GM19468 (cell line): ENCODE data around the gene RPL37A.
"Not testable (repeated sequence)": the region's sequence is repeated elsewhere in the genome, so short reads cannot be mapped to it uniquely, and the experiment has no call there.

ENCODE experiments used
- ATAC-seq: cut with Tn5 transposase; IDR thresholded peaks from one replicate; pipeline ENCODE4 v1.9.1; 2021; ENCODE audit warnings: mild to moderate bottlenecking, moderate library complexity, moderate number of reproducible peaks; ENCODE audit not compliant: unreplicated experiment; ENCODE audit errors: extremely low read depth

RPL37A gene

DNA sequence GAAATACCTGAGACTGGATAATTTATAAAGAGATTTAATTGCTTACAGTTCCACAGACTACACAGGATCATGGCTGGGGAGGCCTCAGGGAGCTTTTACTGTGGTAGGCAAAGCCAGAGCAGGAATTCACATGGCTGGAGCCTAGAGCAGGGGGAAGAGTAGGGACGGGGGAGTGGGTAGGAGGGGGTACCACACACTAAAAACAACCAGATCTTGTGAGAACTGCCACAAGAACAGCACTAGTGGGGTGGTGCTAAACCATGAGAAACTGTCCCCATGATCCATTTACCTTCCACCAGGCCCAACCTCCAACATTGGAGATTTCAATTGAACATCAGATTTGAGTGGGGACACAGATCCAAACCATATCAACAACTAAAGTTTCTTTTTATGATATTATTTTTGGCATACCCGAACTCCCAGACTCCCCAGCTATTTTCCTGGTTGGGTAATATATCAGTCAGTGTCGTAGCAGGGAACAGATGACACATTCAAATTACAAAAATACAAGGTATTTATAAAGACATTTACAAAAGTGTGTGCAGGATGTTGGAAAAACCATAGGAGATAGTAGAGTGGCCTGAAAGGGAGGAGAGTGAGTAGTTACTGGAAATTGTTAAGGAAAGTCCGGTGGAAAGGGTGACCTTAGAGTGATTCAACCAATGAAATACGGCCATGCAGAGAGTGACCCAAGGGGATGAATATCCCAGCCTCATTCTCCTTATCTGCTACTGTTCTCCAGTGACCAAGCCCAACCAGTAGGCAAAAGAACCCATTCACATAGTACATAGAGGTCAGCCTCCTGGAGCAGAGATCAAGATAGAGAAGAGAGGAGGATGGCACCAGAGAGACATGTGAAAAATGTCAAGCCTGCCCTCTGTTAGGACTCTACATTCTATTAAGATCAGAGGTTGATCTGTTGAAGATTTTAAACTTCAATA, 8.8 kb downstream of the RPL37A start:
- ATAC-seq: no peak

- no peak for ATAC-seq
These were observed 9.6 kb downstream of the RPL37A start for GRCh38 chr2:216508229-216508628.

- ATAC-seq: no peak
These were observed 18.2 kb downstream of the RPL37A start for GRCh38 chr2:216516730-216517350.

- no peak for ATAC-seq
These were observed 19.0 kb downstream of the RPL37A start for GRCh38 chr2:216517447-216518225.

DNA sequence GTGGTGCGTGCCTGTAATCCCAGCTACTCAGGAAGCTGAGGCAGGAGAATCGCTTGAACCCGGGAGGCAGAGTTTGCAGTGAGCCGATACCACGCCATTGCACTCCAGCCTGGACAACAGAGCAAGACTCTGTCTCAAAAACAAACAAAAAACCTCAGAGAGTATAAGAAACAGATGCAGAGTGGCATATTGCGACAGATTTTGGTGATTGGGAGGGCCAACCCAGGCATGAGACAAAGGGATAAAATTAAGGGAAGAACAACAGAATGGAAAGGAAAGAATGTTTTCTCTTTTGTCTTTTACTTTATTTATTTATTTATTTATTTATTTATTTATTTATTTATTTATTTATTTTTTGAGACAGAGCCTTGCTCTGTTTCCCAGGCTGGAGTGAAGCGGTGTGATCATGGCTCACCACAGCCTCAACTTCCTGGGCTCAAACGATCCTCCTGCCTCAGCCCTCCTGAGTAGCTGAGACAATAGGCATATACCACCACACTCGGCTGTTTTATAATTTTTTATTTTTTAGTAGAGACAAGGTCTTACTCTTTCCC, 20.0 kb downstream of the RPL37A start:
- ATAC-seq: not testable (repeated sequence)

DNA sequence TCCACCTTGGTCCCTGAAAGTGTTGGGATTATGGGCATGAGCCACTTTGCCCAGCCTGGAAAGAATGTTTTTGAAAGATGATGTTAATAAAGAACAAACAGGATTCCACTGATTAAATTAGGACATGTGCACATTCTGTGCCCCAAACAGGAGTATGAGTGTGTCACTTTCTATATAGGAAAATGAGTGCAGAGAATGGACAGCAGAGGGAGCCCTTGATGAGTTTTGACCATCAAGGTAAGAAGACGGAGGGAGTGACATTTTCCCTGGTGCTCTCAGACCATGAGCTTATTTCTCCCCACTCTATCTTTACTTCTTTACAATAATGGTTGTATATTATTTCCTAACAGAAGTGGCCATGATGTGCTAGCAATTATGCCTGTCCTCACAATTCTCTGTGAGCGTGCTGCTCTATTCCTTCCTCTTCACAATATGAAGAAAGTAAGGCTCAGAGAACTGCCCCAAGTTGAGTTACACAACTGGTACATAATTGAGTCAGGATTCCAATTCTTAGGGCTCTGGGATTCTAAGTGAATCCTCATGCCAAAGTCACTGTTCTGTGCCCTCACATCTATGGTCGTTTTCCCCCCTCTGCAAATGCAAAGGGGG, 20.6 kb downstream of the RPL37A start:
- peak; percentile 40 for ATAC-seq

DNA sequence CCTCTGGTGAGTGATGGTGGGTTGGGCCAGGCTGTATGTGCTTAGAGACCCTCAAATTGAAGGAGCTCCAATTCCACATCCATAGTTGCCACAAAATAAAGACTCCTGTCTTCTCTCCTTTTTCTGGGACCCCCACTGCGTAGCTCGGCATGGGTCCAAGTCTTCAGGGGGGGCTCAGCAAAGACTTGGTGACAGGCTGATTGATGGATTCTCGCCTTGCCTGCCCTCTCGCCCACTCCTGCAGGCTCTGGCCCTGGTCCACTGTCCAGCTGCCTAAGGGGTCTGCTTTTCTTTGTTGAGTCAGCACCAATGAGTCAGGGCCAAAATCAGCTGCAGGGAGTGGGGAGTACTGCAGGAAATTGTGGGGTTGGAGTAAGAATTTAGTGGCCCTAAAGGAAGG, 21.5 kb downstream of the RPL37A start:
- no peak for ATAC-seq

DNA sequence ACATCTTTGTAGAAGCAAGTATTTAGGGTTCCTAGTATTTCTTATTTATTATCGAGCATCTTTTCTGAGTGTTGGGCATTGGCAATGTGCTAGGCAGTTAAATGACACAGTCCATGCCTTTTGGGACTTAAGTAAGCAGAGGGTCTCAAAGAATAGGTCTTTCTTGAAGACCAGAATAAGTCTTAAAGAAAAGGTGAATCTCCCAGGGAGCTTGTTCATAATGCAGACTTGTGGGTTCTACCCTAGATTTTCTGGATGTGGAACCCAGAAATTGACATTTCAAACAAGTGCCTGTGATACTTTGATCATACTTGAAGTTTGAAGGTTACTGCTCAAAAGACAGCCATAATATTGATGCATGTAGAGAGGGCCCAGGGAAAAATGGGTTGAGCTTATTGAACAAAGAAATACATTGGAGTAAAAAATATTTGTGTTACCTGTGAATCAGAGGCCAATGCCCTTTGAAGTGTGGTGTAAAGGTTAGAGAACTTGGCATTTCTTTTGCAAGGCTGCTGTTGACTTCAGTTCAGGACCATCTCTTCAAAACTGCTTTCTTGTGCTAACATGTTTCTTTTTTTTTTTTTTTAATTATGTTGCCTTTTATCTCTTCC, 24.4 kb downstream of the RPL37A start:
- ATAC-seq: no peak

DNA sequence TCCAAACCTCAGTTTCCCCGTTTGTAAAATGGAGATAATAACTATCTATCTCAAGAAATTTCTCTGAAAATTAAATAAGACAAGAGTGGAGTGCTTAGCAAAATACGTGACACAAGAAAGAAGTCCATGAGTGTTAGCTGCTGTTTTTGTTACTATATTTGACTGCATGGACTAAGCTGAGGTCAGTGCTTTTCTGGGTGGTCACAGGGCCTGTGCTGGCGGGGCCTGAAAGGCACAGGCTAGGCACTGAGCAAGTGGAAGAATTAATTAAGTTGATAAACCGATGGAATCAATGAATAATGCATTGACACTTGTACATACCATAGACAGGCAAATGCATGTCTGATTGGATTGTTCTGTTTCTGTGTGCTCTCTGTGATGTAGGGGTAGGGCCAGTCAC, 27.3 kb downstream of the RPL37A start:
- ATAC-seq: no peak

DNA sequence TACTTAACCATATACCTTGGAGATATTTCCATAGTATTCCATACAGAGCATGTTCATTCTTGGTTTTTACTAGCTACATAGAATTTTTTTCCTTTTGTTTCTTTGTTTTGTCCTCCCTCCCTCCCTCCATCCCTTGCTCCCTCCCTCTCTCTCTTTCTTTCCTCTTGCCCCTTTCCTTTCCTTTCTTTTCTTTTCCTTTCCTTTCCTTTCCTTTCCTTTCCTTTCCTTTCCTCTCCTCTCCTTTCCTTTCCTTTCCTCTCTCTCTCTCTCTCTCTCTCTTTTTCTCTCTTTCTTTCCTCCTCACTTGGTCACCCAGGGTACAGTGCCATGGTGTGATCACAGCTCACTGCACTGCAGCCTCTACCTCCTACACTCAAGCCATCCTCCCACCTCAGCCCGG, 28.3 kb downstream of the RPL37A start:
- no peak for ATAC-seq

DNA sequence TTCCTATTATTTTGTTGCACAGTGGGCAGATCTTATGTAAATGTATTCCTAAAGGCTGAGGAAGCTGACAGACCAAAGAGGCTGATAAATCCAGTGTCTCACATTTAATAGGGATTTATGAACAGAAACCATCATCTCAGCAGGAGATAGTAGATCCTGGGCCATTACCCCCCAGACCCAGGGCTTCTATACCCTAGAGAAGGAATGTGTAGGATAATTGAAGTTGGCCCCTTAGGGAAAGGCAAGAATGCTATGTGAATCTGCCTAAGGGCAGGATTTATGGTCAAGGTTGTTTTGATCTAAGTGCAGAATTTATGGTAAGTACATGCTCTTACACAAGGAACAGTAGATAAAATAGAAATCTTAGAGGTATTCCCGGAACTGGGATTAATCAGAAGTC, 29.0 kb downstream of the RPL37A start:
- ATAC-seq: no peak

GRCh38 chr2:216532562-216532961, 33.9 kb downstream of the RPL37A start:
- ATAC-seq: no peak

GRCh38 chr2:216533609-216534008, 35.0 kb downstream of the RPL37A start:
- ATAC-seq: no peak

- no peak for ATAC-seq
These were observed 36.2 kb downstream of the RPL37A start for GRCh38 chr2:216534809-216535208.

DNA sequence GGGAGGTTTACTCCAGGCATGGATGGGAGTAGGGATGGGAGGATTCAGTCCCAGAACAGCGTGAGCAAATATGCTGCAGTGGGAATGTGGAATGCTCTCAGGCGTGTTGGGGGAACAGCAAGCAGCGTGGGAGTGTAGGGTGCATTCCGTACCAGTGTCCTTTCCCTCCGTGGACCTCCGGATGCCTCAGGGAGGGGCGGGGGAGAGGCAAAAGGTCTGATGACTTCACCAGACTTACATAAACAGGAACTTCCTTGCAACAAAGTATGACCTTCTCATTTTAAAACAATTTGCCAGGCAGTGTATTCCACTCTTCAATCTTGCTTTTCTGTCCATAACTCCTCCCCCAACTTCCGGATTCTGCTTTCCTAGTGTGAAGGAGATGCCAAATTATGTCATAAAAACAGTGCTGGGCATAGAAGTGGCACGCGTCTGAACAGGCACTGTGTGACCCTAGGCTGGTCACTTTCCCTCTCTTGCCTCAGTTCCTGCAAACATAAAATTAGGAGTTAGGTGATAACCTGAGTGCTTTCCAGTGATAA, 36.9 kb downstream of the RPL37A start:
- no peak for ATAC-seq

- no peak for ATAC-seq
These were observed 38.1 kb downstream of the RPL37A start for GRCh38 chr2:216536734-216537210.

DNA sequence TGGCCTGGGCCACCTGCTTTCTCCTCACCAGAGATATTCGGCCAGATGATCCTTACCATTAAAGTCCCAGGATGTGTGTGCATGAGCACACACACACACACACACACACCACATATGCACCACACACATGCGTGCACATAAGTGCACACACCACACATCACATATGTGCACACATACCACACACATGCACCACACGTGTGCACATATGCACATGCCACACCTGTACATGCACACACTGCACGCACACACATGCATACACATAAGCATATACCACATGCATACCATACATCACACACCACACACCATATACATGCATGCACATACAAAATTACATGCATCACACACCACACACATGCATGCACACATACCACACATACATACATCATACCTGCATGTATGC, 38.7 kb downstream of the RPL37A start:
- no peak for ATAC-seq

DNA sequence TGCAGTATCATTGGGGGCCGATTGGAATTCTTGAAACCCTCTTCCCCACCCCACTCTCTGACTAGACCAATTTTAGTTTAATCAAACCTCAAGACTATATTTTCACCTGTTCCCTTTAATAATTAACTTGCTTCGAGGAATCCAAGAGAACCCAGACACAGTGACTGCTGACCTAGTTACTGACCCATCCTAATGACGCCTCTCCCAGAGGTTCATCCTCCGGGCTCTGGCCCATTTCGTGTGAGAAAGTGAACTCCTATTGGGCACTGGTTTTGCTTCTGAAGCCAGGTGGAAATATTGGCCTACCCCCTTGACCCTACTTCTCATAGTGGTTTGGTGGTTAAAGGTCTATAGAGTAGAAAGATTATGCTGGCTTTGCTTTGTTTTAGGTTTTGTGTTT, 39.9 kb downstream of the RPL37A start:
- ATAC-seq: no peak

GRCh38 chr2:216539120-216539519, 40.5 kb downstream of the RPL37A start:
- no peak for ATAC-seq
